NCI-H226 (cell line): ENCODE measurements around the gene BNC2.

Experiments
- DNase-seq: peaks from one replicate; pipeline ENCODE4 v3.0.0-alpha.2; 2015

BNC2 gene

GRCh38 chr9:16869131-16869881 is 1.2 kb downstream of the BNC2 start:
- peak; percentile 12 for DNase-seq

- peak; percentile 20 for DNase-seq
Observed at GRCh38 chr9:16868701-16869100, 1.8 kb downstream of the BNC2 start.

- peak; percentile 77 for DNase-seq
Observed at GRCh38 chr9:16867576-16868311, 2.7 kb downstream of the BNC2 start.

GRCh38 chr9:16866587-16866986 is 3.9 kb downstream of the BNC2 start:
- DNase-seq = no peak

GRCh38 chr9:16864649-16865434 is 5.6 kb downstream of the BNC2 start:
- peak; percentile 24 for DNase-seq

- no peak for DNase-seq
Observed at GRCh38 chr9:16848179-16848578, 22.3 kb downstream of the BNC2 start.

- DNase-seq = no peak
Observed at GRCh38 chr9:16846986-16847385, 23.5 kb downstream of the BNC2 start.

- no peak for DNase-seq
Observed at GRCh38 chr9:16846367-16846766, 24.1 kb downstream of the BNC2 start.

- DNase-seq = no peak
Observed at GRCh38 chr9:16834817-16835216, 35.7 kb downstream of the BNC2 start.

- DNase-seq = no peak
Observed at GRCh38 chr9:16833296-16833835, 37.1 kb downstream of the BNC2 start.

GRCh38 chr9:16832101-16832500 is 38.4 kb downstream of the BNC2 start:
- no peak for DNase-seq

GRCh38 chr9:16830806-16831205 is 39.7 kb downstream of the BNC2 start:
- DNase-seq = no peak

- no peak for DNase-seq
Observed at GRCh38 chr9:16828340-16829281, 41.9 kb downstream of the BNC2 start.

GRCh38 chr9:16825971-16826625 is 44.4 kb downstream of the BNC2 start:
- no peak for DNase-seq

- DNase-seq = no peak
Observed at GRCh38 chr9:16825331-16825725, 45.1 kb downstream of the BNC2 start.

GRCh38 chr9:16824545-16825330 is 45.7 kb downstream of the BNC2 start:
- no peak for DNase-seq

- no peak for DNase-seq
Observed at GRCh38 chr9:16823906-16824305, 46.6 kb downstream of the BNC2 start.

- no peak for DNase-seq
Observed at GRCh38 chr9:16821344-16821743, 49.1 kb downstream of the BNC2 start.

GRCh38 chr9:16817514-16817913 is 53.0 kb downstream of the BNC2 start:
- no peak for DNase-seq

GRCh38 chr9:16817002-16817401 is 53.5 kb downstream of the BNC2 start:
- DNase-seq = no peak

- DNase-seq = no peak
Observed at GRCh38 chr9:16816011-16816410, 54.5 kb downstream of the BNC2 start.
